Activated T-helper 2 cell treated with anti-CD3 and anti-CD28 coated beads, Interferon-gamma antibody, Interleukin-2, Interleukin-4, amounts not matched to agents 10 μg/mL and 5 μg/mL and 100 μg/mL, durations not matched to agents 14 hours and 24 hours and 36 hours (primary cell): ENCODE results near the gene SIAH3. TPM values are rescaled to one million over a fixed set of nuclear protein-coding genes. Genes with fewer than 3 reads are reported as not detected.

ENCODE experiments used
- DNase-seq: peaks from one replicate; pipeline ENCODE4 v3.0.0; 2021; ENCODE audit warnings: low spot score
- H3K27ac Mint-ChIP-seq: one replicate; pipeline ENCODE4 v1.8.0; 2021; ENCODE audit warnings: mixed read lengths
- H3K27me3 Mint-ChIP-seq: one replicate; pipeline ENCODE4 v1.8.0; 2021; ENCODE audit warnings: low read depth, mixed read lengths
- H3K36me3 Mint-ChIP-seq: one replicate; pipeline ENCODE4 v1.8.0; 2021; ENCODE audit warnings: low read depth, mixed read lengths
- H3K4me1 Mint-ChIP-seq: one replicate; pipeline ENCODE4 v1.8.0; 2021; ENCODE audit warnings: low read depth, mixed read lengths
- H3K4me3 Mint-ChIP-seq: one replicate; pipeline ENCODE4 v1.8.0; 2021; ENCODE audit warnings: low read depth, mild to moderate bottlenecking, moderate library complexity, mixed read lengths
- H3K9me3 Mint-ChIP-seq: one replicate; pipeline ENCODE4 v1.8.0; 2021; ENCODE audit warnings: mixed read lengths
- intact Hi-C: fragments of 100-400 bp; cut with micrococcal nuclease; formaldehyde crosslinking; loops from one replicate; pipeline ENCODE4 v1.15.1; 2023
- total RNA-seq: library from RNA; stranded (reverse); gene quantifications from 2 replicates; pipeline ENCODE4 v1.2.3, GENCODE V29; 2022

SIAH3 gene
- total RNA-seq, 1 donor from 2014 or later, result 0.07 TPM

DNA sequence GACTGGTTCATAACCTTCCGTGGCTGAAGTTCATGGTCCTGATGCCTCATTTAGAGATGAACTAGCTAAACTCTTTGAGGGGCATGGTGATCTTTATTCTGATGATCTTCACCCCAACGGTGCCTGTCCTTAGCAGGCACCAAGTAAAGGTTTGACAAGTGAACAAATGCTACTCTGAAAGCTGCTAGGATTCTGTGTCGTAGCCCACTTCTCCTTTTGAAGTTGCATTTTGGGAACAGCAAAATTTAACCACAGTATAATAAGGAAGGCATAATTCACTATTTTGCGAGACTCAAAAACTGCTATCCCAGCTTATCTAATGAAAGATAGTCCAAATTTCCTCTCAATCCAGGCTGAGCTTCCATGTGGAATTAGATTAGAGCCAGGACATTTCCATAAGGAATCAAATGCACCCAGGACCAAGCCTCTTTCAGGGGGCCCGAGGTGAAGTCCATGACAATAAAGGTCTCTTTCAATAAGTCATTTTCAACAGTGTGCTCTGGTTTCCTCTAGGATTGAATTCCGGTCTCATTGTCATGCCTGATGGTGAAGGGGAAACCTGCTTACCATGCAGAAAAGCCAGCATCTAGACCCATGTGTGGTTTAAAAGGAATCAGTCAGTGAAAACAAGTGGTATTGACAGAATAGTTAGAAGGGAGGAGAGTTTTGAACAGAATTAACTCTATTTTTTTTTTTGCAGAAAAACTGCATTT, 23.1 kb downstream of the SIAH3 start:
- DNase-seq, result no peak
- Mint-ChIP-seq H3K36me3 (no peaks in the 10 kb centered on the region), H3K9me3 (no peaks in the 10 kb centered on the region), H3K27me3 (no peaks in the 10 kb centered on the region), H3K4me3 (no peak overlapping the region), H3K4me1 (no peaks in the 10 kb centered on the region), H3K27ac (no peak overlapping the region)
- intact Hi-C loops, result no loop called here

- no peak for DNase-seq
- Mint-ChIP-seq H3K4me1 (no peaks in the 10 kb centered on the region), H3K36me3 (no peaks in the 10 kb centered on the region), H3K27ac (no peak overlapping the region), H3K4me3 (no peak overlapping the region), H3K9me3 (no peaks in the 10 kb centered on the region), H3K27me3 (no peaks in the 10 kb centered on the region)
- intact Hi-C loops, result no loop called here
Measured at GRCh38 chr13:45827318-45827717, 24.2 kb downstream of the SIAH3 start.

DNA sequence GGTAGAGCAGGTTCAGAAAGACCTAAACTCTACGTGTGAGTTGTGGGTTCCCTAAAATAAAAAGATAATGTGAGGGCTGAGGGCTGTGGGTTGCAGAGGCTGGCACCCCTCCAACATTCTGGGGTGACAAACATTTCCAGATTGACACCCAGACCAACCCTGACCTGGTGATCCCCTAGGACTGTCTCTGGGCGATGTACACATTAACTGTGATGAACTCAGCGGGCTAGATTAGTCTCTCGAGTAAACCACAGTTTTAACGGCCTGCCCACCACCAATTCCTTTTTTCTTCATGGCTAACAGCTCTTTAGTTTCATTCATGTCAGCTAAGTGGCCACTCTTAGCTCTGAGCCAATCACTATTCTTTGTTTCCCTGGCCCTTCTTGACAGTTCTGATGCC, 24.8 kb downstream of the SIAH3 start:
- no peaks in the 10 kb centered on the region for H3K9me3 Mint-ChIP-seq
- no peaks in the 10 kb centered on the region for H3K27me3 Mint-ChIP-seq
- no peak overlapping the region for H3K4me3 Mint-ChIP-seq
- no peaks in the 10 kb centered on the region for H3K4me1 Mint-ChIP-seq
- no peaks in the 10 kb centered on the region for H3K36me3 Mint-ChIP-seq
- intact Hi-C loops, result no loop called here
- no peak overlapping the region for H3K27ac Mint-ChIP-seq
- no peak for DNase-seq

- Mint-ChIP-seq H3K36me3 (no peaks in the 10 kb centered on the region), H3K27me3 (no peaks in the 10 kb centered on the region), H3K4me3 (no peak overlapping the region), H3K9me3 (no peaks in the 10 kb centered on the region), H3K4me1 (no peaks in the 10 kb centered on the region), H3K27ac (no peak overlapping the region)
- DNase-seq, result no peak
- intact Hi-C loops, result no loop called here
Measured at GRCh38 chr13:45825387-45825650, 26.2 kb downstream of the SIAH3 start.

- DNase-seq, result no peak
- no peaks in the 10 kb centered on the region for H3K9me3 Mint-ChIP-seq
- intact Hi-C loops, result no loop called here
- H3K4me1 Mint-ChIP-seq, result no peaks in the 10 kb centered on the region
- no peak overlapping the region for H3K4me3 Mint-ChIP-seq
- H3K27ac Mint-ChIP-seq, result no peak overlapping the region
- no peaks in the 10 kb centered on the region for H3K27me3 Mint-ChIP-seq
- H3K36me3 Mint-ChIP-seq, result no peaks in the 10 kb centered on the region
Measured at GRCh38 chr13:45823583-45823982, 28.0 kb downstream of the SIAH3 start.

- H3K9me3 Mint-ChIP-seq, result no peaks in the 10 kb centered on the region
- intact Hi-C loops, result no loop called here
- no peak for DNase-seq
- H3K27ac Mint-ChIP-seq, result no peak overlapping the region
- H3K36me3 Mint-ChIP-seq, result no peaks in the 10 kb centered on the region
- no peak overlapping the region for H3K4me3 Mint-ChIP-seq
- H3K27me3 Mint-ChIP-seq, result no peaks in the 10 kb centered on the region
- H3K4me1 Mint-ChIP-seq, result no peaks in the 10 kb centered on the region
Measured at GRCh38 chr13:45821811-45822210, 29.7 kb downstream of the SIAH3 start.

GRCh38 chr13:45820106-45820838, 31.3 kb downstream of the SIAH3 start:
- H3K27me3 Mint-ChIP-seq, result no peaks in the 10 kb centered on the region

DNA sequence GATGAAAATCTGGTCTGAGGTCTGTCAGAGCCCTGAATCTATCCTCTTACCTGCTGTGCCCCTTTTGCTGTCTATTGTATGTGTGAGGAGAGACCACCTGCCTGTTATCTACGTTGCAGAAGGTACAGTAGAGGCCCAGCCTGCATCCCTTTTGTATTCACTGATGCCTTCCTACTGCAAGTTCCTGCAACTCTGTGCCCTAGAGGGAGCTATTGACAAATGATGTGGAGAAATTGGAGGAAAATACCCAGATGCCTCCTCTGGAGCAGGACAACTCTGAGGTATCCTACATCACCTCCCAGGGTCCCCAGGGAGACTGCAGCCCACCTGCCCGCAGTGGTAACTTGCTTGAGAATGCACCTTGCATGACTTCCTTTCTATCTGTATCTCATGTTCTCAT, 33.7 kb downstream of the SIAH3 start:
- Mint-ChIP-seq H3K9me3 (no peaks in the 10 kb centered on the region), H3K27me3 (no peaks in the 10 kb centered on the region), H3K27ac (no peak overlapping the region), H3K4me1 (no peaks in the 10 kb centered on the region), H3K36me3 (no peaks in the 10 kb centered on the region), H3K4me3 (no peak overlapping the region)
- intact Hi-C loops, result no loop called here
- DNase-seq, result no peak

More at GRCh38 chr13:45820106-45820838, 31.3 kb downstream of the SIAH3 start:
- Mint-ChIP-seq H3K4me3 (no peak overlapping the region), H3K4me1 (no peaks in the 10 kb centered on the region), H3K9me3 (no peaks in the 10 kb centered on the region), H3K36me3 (no peaks in the 10 kb centered on the region), H3K27ac (no peak overlapping the region)
- no peak for DNase-seq
- intact Hi-C loops, result no loop called here

- H3K27ac Mint-ChIP-seq, result no peak overlapping the region
- no peak overlapping the region for H3K4me3 Mint-ChIP-seq
- DNase-seq, result no peak
- no peaks in the 10 kb centered on the region for H3K27me3 Mint-ChIP-seq
- H3K9me3 Mint-ChIP-seq, result no peaks in the 10 kb centered on the region
- H3K36me3 Mint-ChIP-seq, result no peaks in the 10 kb centered on the region
- intact Hi-C loops, result no loop called here
- no peaks in the 10 kb centered on the region for H3K4me1 Mint-ChIP-seq
Measured at GRCh38 chr13:45816427-45816826, 35.1 kb downstream of the SIAH3 start.

DNA sequence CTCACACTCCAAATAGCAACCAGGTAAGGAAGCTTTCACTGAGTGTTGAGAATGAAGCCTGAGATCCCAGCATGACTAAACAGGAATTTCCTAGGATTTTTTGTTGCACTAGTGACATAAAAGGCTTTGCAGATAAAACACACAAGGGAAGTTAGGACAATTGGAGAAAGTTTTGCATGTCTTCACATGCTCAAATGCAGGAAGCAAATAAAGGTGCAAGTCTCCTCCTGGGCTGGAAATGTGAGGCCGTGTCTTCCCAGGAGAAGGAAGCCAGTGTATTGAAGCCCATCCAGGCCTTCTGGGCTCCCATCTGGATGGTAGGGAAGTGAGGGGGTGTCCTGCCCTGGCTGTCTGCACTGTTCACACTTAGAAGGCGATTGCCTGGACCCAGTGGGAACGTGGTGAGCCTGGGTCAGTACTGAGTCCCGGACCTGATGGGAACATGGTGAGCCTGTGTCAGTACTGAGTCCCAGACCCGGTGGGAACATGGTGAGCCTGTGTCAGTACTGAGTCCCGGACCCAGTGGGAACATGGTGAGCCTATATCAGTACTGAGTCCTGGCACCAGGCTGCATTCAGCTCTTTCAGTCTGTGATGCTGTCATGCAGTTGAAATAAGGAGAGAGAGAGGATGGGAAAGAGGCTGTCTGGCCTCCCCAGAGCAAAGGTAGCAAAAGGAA, 38.7 kb downstream of the SIAH3 start:
- Mint-ChIP-seq H3K27me3 (no peaks in the 10 kb centered on the region), H3K4me3 (no peak overlapping the region), H3K27ac (no peak overlapping the region), H3K4me1 (peaks cover 4% of the 10 kb centered on the region), H3K9me3 (no peaks in the 10 kb centered on the region), H3K36me3 (no peaks in the 10 kb centered on the region)
- intact Hi-C loops, result no loop called here
- no peak for DNase-seq

DNA sequence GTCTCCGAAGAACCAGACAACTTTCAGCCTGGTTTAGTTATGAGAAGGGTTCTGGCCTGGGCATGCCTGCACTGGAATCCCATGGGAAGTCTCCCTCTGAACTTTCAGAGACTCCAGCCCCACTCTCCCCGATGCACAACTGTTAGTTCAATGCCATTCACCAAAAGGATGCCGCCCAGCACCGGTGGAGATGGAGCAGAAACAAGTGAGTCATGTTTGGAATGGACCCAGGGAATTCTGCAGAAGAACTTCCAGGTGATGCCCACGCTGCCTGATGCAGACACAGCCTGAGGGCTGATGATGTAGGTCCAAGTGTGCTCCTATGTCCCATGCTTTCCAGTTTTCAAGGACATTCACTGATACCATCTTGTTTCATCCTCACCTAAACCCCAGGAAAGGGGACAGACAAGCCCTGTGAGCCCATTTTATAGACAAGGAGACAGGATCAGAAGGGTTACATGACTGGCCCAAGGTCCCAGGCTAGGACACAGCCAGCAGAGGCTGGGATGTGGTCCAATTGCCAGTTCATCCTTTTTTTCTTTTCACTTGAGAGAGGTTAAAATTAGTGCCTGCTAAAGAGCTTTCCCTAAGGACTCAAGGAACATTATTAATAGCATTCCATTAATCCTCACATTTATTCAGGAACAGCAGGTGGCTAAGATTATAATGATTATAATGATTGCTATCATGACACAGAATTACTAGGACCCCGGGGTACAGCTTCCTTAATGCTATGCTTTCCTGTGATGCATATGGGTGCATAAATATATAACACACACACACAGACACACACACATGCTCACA, 39.5 kb downstream of the SIAH3 start:
- no peaks in the 10 kb centered on the region for H3K9me3 Mint-ChIP-seq
- no peak for DNase-seq
- H3K27ac Mint-ChIP-seq, result no peak overlapping the region
- no peak overlapping the region for H3K4me3 Mint-ChIP-seq
- intact Hi-C loops, result no loop called here
- no peaks in the 10 kb centered on the region for H3K36me3 Mint-ChIP-seq
- peaks cover 4% of the 10 kb centered on the region for H3K4me1 Mint-ChIP-seq
- no peaks in the 10 kb centered on the region for H3K27me3 Mint-ChIP-seq

DNA sequence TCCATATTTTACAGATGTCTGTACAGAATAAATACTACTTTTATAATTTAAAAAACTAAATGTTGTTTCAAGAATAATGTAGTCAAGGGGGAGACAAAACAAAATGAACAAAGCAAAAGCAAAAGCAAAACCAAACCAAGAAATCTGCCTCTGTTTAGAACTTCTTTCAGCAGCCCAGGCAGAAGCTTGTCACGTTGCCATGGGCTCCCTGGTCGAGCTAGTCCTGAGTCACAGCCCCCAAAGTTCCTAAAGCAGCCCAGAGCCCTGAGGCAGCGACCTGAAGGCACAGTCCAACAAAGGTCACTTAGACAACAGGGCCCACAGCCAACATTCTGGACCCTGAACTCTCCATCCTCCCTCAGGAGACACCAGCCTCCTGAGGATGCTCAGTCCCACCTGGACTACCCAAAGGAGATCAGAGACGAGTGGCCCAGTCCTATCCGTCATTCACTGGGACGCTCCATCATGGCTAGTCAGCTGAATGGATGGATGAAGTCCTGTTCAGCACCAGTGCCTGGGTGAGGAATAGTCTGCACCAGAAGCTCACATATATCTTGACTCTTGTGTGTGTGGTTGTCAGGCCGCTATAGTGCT, 41.7 kb downstream of the SIAH3 start:
- H3K4me3 Mint-ChIP-seq, result no peak overlapping the region
- no peaks in the 10 kb centered on the region for H3K36me3 Mint-ChIP-seq
- H3K27me3 Mint-ChIP-seq, result peaks cover 5% of the 10 kb centered on the region
- H3K4me1 Mint-ChIP-seq, result peaks cover 4% of the 10 kb centered on the region
- H3K27ac Mint-ChIP-seq, result no peak overlapping the region
- intact Hi-C loops, result loop anchor here (10.0 kb wide), 1 partner anchor 315 kb away; no protein-coding TSS in a partner anchor
- no peak for DNase-seq
- H3K9me3 Mint-ChIP-seq, result no peaks in the 10 kb centered on the region
